Measurements from ENCODE around the gene PBX4. TPM values are rescaled to one million over a fixed set of nuclear protein-coding genes. Genes with fewer than 3 reads are reported as not detected.
A peak's percentile ranks its signal among the peaks of the same experiment; 100 is the strongest.

Gene PBX4
- total RNA-seq, 1 donor from 2014 or later, result not detected

DNA sequence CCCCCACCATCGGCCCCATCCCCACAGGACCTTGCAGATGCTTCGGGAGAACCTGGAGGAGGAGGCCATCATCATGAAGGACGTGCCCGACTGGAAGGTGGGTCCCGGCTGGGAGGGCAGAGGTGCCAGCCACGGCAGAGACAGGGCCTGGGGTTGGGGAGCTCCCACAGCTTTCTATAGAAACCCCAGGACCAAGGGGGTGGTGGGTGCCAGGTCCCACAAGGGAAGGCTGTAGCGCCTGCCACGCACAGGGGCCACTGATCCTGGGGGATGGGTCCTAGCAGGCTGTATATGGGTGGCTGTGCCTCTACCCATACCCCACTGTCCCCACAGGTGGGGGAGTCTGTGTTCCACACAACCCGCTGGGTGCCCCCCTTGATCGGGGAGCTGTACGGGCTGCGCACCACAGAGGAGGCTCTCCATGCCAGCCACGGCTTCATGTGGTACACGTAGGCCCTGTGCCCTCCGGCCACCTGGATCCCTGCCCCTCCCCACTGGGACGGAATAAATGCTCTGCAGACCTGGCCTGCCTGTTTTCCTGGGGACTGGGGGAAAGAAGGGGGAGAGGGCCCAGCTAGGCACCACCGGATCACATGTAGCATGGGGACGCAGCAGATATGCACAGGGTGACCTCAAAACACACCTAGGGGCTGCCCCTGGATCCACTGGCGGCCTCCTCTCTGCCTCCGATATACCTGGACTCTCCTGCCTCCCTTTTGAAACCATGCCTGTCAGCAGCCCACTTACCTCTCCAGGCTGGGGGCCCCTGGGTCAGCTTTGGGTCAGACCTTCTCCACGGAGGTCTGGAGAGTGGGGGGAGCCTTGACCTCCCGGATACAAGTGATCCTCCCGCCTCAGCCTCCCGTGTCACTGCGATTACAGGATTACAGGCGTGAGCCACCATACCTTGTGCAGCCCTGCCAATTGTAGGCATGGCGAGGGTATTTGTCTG, 90.5 kb downstream of the PBX4 start:
- no peak for DNase-seq (ENCODE audit: low read depth in 2 of 2)

DNA sequence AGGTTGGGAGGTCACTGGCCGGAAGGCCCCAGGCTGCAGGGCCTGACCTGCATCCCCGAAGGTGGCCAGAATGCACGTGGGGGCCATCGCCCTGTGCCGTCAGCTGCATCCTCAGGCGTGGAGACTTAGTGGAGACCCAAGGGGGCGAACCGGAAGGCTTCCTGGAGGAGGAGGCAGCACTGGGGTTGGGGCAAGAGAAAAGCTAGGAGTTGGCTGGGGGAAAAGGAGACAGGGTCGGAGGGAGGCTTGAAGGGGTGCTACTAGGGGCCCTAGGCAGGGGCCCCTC, 91.2 kb downstream of the PBX4 start:
- DNase-seq (ENCODE audit: low read depth in 2 of 2), result no peak

DNA sequence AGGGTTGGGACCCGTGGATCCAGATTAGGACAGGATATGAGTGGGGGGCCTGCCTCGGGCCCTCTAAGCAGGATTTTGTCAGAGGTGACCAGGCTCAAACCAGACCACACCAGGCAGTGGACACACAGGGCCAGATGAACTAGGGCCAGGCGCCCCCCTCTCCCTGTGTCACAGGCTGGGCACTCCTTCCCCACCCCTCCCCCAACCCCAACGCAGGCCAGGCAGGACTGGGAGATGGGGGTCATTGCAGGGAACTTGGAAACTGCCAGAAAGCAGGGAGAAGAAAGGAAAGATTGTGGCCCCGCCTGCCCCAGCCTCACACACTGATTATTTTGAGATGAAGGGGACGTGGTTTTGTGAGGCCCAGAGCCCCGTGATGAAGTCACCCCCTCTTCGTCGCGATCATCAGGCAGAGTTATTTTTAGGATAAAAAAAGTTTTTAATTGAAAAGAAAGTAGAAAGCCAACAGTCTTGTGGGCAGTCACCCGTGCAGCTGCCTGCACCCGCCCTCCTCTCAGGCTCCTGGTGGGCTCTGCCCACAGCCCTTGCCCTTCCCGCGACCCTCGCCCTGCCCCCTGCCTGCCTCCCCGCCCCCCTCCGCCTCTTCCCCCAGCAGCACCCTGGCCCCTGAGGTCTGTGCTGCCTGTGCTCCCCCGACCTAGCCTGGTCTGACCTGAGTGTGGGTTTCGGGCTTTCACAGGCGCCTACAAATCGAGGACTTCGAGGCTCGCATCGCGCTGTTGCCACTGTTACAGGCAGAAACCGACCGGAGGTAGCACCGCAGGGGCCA, 91.7 kb downstream of the PBX4 start:
- no peak for DNase-seq (ENCODE audit: low read depth in 2 of 2)

DNA sequence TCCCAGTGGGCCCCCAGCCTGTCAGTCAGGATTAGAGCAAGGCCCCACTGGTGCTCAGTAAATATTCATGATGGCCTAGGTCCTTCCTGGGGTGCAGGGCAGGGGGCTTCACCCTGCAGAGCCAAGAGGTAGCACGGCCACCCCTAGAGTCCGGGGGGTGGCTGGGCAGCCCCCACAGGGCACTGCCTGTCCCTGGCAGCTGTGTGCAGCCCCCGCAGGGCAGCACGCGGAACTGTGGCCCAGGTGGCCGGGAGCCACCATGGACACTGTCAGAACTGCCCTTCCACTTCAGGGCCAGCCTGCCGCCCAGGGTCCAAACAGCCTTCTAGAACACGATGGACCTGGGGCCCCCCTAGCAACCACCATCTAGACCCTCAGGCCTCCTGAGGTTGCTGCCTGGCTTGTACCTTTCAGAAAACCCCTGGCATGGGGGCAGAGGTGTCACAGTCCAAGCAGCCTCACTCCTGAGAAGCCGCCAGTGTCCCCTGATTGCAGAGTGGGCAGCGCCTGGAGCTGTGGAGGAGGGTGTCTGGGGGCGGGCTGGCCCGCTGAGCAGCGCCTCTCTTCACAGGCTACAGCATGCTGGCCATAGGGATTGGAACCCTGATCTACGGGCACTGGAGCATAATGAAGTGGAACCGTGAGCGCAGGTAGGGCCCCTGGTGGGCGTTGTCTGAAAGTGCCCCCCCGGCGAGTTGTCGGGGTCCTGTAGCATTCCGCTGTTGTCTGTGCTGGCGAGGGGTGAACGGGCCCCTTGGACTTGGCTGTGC, 92.7 kb downstream of the PBX4 start:
- no peak for DNase-seq (ENCODE audit: low read depth in 2 of 2)

- no peak for DNase-seq (ENCODE audit: low read depth in 2 of 2)
Measured at GRCh38 chr19:19524053-19524452, 94.4 kb downstream of the PBX4 start.

DNA sequence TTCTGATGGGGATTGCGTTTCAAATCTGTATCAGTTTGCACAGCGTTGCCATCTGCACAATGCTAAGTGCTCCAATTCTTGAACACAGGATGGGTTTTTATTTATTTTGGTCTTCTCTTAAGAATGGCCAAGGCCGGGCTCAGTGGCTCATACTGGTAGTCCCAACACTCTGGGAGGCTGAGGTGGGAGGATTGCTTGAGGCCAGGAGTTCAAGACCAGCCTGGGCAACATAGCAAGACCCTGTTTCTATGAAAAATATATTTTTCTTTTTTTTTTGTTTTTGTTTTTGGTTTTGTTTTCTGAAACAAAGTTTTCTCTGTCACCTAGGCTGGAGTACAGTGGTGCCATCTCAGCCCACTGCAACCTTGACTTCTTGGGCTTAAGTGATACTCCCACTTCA, 95.3 kb downstream of the PBX4 start:
- DNase-seq (ENCODE audit: low read depth in 2 of 2), result no peak

DNA sequence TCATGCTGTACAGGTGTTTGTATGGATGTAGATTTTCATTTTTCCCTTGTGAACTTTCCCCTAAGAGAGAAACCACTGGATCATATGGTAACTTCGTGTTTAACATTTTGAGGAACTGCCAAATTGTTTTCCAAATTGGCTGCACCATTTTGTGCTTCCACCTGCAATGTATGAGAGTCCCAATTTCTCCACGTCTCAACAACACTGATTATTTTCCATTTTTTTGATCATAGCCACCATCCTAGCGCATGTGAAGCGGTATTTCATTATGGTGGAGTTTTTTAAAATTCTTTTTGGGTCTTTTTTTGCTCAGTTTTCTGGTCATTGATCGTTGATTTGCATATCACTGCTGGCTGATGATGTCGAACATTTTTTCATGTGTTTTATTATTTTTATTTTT, 97.5 kb downstream of the PBX4 start:
- DNase-seq (ENCODE audit: low read depth in 2 of 2), result no peak

DNA sequence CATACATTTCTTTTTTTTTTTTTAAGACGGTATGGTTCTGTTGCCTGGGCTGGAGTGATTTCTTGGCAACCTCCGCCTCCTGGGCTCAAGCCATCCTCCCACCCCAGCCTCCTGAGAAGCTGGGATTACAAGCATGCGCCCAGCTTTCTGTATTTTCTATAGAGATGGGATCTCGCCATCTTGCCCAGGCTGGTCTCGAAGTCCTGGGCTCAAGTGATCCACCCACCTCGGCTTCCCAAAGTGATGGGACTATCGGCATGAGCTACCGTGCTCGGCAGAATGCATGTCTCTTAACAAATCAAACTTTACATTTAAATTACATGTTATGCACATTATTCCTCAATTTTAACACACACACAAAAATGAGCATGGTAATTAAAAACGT, 101.3 kb downstream of the PBX4 start:
- no peak for DNase-seq (ENCODE audit: low read depth in 2 of 2)

GRCh38 chr19:19515642-19516519, 102.6 kb downstream of the PBX4 start, which contains the start of gene NDUFA13:
NDUFA13 (plus strand) TSS chr19:19516225; CDS start chr19:19516239, 14 bp downstream.
- DNase-seq (ENCODE audit: low read depth in 2 of 2), result peak; percentile 94 to 96

- DNase-seq (ENCODE audit: low read depth in 2 of 2), result no peak
Measured at GRCh38 chr19:19514881-19515641, 103.4 kb downstream of the PBX4 start, which contains the start of gene TSSK6. TSSK6 (minus strand) TSS chr19:19515548; CDS start chr19:19515427, 121 bp downstream.

GRCh38 chr19:19514215-19514657, 104.3 kb downstream of the PBX4 start:
- DNase-seq (ENCODE audit: low read depth in 2 of 2), result peak; percentile 19 to 81

DNA sequence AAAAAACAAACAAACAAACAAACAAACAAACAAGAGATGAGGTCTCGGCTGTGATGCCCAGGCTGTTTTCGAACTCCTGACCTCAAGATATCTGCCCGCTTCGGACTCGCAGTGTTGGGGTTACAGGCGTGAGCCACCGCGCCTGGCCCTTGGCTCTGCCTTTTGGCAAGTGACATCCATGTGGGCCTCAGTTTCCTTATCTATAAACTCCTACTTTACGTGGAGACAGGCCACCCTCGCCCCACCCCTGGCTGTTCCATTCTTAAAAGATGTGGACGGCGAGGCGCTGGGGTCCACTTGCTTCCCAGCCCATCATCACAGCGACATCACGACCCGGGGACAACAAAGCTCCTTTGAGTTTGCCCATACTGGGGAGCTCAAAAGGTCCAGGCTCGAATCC, 104.8 kb downstream of the PBX4 start:
- DNase-seq (ENCODE audit: low read depth in 2 of 2), result no peak

Other genes with a start within 250 kb of the PBX4 start
- gene GATAD2A, start 213.0 kb downstream of the PBX4 start, total RNA-seq, result 27.0 and 37.5 TPM in 2 replicates
- gene TSSK6, start 103.1 kb downstream of the PBX4 start, total RNA-seq, result 0.65 and 1.2 TPM in 2 replicates
- gene NDUFA13, start 102.5 kb downstream of the PBX4 start, total RNA-seq, result 231 and 292 TPM in 2 replicates
- gene YJEFN3, start 89.8 kb downstream of the PBX4 start, total RNA-seq, result under 0.01 and 0.20 TPM in 2 replicates
- gene CILP2, start 80.4 kb downstream of the PBX4 start, total RNA-seq, result under 0.01 TPM in 1 of 2 replicates, not detected in the other
- gene LPAR2, start 9.5 kb upstream of the PBX4 start, total RNA-seq, result 0.40 and 0.44 TPM in 2 replicates
- 4.8 and 5.9 TPM in 2 replicates for gene GMIP, start 25.0 kb upstream of the PBX4 start, total RNA-seq
- gene ATP13A1, start 45.0 kb upstream of the PBX4 start, total RNA-seq, result 16.1 and 22.0 TPM in 2 replicates
- gene ZNF101, start 50.2 kb upstream of the PBX4 start, total RNA-seq, result 8.3 and 10.1 TPM in 2 replicates
- gene ZNF14, start 114.4 kb upstream of the PBX4 start, total RNA-seq, result 2.6 and 5.0 TPM in 2 replicates
- 4.4 and 12.3 TPM in 2 replicates for gene ZNF506, start 203.1 kb upstream of the PBX4 start, total RNA-seq
- 2.6 and 4.4 TPM in 2 replicates for gene ZNF253, start 247.2 kb upstream of the PBX4 start, total RNA-seq

Data from lung microvascular endothelial cell (primary cell).